Vagina (tissue), 2 donors: Measurements from ENCODE around the gene COMMD10.

Experiments
- POLR2A ChIP-seq, 2 donors: fragments of 450-650 bp; IDR thresholded peaks; one replicate each; pipeline ENCODE4 v1.6.1; 2017; ENCODE audit warnings: antibody characterized with exemption in 2 of 2, mild to moderate bottlenecking in 2 of 2, moderate library complexity in 2 of 2
- POLR2AphosphoS5 ChIP-seq, 2 donors: sonication (generic); formaldehyde crosslinking; IDR thresholded peaks; one replicate each; pipeline ENCODE4 v1.9.0; 2017; ENCODE audit warnings: antibody characterized with exemption in 2 of 2, mild to moderate bottlenecking in 2 of 2, low read depth in 1 of 2; ENCODE audit not compliant: insufficient read depth in 1 of 2
- TF ChIP-seq, protein P1 (sequence below), 3 experiments: fragments of 450-650 bp in 2 of 3; fragments of 200-600 bp in 1 of 3; sonication (generic) in 1 of 3; IDR thresholded peaks; one replicate each; pipeline ENCODE4 v1.5.1; 2017 to 2019; ENCODE audit warnings: antibody characterized with exemption in 3 of 3, mild to moderate bottlenecking in 2 of 3, moderate library complexity in 2 of 3

DNA sequence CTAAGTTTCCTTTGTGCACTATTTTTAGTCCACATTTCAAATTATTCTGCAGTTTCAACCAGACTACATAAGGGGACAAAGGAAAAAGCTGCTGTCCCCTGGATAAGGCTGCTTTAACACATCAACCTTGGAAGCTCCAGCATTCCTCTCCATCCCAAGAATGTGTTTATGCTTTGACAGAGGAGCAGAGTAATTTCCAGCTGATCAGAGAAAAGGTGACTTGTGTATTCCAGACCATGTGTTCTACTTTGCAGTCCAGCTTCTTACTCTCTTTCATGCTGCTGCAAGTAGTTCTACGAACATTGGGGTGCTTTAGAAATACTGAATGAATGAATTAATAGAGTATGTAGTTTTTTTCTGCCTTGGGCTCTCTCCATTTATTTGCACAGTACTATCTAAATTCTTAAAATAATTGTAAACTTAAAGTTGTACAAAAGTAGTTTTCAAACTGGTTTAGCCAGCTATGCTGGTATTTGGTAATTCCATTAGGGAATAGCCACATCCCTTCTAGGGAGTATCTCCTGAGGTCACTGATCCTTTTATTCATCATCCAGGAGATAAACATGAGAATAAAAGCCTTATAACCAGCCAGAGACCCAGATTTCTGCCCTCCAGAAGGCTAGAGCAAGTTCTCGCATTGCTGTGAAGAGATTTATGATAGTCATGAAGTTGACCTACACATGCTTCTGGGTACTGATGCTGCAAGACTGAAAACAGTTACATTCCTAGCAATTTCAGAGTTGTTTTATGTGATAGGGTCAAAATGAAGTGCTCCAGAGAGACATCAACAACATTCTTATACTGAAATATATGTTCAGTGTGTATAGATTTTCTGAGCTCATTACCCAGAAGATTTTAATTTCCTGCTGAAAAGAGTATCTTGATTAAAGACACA lies 215.2 kb downstream of the COMMD10 start:
- TF ChIP-seq POLR2A (IDR thresholded peaks at IDR 0.05) = no peak
- TF ChIP-seq, protein P1, sequence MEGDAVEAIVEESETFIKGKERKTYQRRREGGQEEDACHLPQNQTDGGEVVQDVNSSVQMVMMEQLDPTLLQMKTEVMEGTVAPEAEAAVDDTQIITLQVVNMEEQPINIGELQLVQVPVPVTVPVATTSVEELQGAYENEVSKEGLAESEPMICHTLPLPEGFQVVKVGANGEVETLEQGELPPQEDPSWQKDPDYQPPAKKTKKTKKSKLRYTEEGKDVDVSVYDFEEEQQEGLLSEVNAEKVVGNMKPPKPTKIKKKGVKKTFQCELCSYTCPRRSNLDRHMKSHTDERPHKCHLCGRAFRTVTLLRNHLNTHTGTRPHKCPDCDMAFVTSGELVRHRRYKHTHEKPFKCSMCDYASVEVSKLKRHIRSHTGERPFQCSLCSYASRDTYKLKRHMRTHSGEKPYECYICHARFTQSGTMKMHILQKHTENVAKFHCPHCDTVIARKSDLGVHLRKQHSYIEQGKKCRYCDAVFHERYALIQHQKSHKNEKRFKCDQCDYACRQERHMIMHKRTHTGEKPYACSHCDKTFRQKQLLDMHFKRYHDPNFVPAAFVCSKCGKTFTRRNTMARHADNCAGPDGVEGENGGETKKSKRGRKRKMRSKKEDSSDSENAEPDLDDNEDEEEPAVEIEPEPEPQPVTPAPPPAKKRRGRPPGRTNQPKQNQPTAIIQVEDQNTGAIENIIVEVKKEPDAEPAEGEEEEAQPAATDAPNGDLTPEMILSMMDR (IDR thresholded peaks at IDR 0.05) = no peak
- TF ChIP-seq POLR2AphosphoS5 (IDR thresholded peaks at IDR 0.05; ENCODE audit: insufficient read depth in 1 of 2, low read depth in 1 of 2) = no peak
